ENCODE results near the gene ZMYND10.

ZMYND10 gene

GRCh38 chr3:50345586-50346234 lies at the start of gene ZMYND10:
Gene ZMYND10, minus strand, starts transcription at chr3:50345732. Its CDS starts 153 bp downstream, at chr3:50345579.
- H3K9ac ChIP-seq = no peak within 1 kb of the TSS

DNA sequence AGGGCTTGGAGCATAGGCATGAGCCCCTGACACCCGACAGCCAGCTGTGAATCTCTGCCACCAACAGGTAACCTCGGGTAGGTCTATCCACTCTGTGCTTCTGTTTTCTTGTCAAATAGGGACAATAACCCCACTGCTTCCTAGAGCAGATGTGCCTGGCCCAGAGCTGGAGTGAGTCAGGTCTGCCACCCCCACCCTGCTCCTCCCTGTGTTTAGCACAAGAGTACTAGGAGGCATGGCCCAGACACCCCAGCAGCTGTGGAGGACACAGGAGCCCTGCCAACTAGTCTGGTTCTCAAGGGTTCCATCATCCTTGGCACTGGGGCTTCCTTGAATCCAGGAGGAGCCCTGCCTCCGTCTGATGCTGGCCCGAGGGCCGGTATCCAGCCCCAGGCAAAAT lies 47.5 kb upstream of the ZMYND10 start:
- no peak for TF ChIP-seq CTCF (IDR thresholded peaks at IDR 0.05)
- Histone ChIP-seq H3K27me3 (ENCODE audit: control insufficient read depth, insufficient read depth, low read length) (no peaks in the 10 kb centered on the region), H3K9me3 (ENCODE audit: control insufficient read depth, low read length) (no peaks in the 10 kb centered on the region), H2AFZ (no peak overlapping the region), H3K79me2 (no peaks in the 10 kb centered on the region), H3K4me3 (ENCODE audit: low read depth, low read length) (no peak overlapping the region), H3K4me1 (peaks cover 11% of the 10 kb centered on the region), H3K27ac (no peak overlapping the region), H3K4me2 (ENCODE audit: low read length) (no peak overlapping the region), H3K9ac (no peak overlapping the region), H3K36me3 (ENCODE audit: control insufficient read depth, insufficient read depth, low read length) (no peaks in the 10 kb centered on the region)

More at GRCh38 chr3:50345586-50346234, at the start of gene ZMYND10:
- Histone ChIP-seq H3K4me2 (ENCODE audit: low read length) (peak within 1 kb of the TSS; percentile 98), H3K4me3 (ENCODE audit: low read depth, low read length) (peak within 1 kb of the TSS; percentile 64), H3K79me2 (peaks cover 11% of the 10 kb centered on the region), H2AFZ (peak within 1 kb of the TSS; percentile 92), H3K27ac (no peak within 1 kb of the TSS), H3K4me1 (peaks cover 33% of the 10 kb centered on the region), H3K9me3 (ENCODE audit: control insufficient read depth, low read length) (no peaks in the 10 kb centered on the region), H3K36me3 (ENCODE audit: control insufficient read depth, insufficient read depth, low read length) (no peaks in the 10 kb centered on the region), H3K27me3 (ENCODE audit: control insufficient read depth, insufficient read depth, low read length) (no peaks in the 10 kb centered on the region)
- TF ChIP-seq CTCF (IDR thresholded peaks at IDR 0.05) = no peak

DNA sequence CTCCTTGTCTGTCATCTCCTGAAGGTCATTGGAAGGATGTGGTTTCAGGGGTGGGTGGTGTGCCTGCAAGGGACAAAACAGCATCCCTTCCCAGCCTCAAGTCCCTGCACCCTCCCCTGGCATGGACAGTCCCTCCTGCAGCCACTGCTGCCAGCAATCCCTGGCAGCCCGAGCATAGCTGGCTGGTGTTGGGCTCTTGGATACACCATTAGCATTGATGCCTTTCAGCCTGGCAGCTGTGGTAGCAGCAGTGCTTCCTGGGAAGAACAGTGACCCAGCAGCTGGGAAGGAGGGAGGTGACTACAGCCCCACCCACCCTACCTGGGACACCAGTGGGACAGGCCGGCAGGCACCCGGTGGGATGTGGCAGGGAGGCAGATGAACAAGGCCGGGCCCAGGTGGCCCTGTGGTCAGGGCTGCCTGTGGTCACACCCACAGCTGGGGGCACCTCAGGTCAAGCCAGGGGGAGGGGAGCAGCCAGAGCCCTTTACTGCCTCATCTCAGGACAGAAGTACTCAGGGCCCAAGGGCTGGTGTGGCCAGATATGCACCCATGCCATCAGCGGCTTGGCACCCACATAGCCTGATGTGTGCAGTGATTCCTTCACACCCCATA lies 46.7 kb upstream of the ZMYND10 start:
- no peak overlapping the region for H3K27ac ChIP-seq
- H3K4me2 ChIP-seq (ENCODE audit: low read length) = no peak overlapping the region

GRCh38 chr3:50390508-50391224 lies 45.1 kb upstream of the ZMYND10 start:
- Histone ChIP-seq H3K9me3 (ENCODE audit: control insufficient read depth, low read length) (no peaks in the 10 kb centered on the region), H3K4me1 (peaks cover 11% of the 10 kb centered on the region), H2AFZ (peak overlapping the region; percentile 56), H3K27ac (no peak overlapping the region), H3K4me3 (ENCODE audit: low read depth, low read length) (no peak overlapping the region), H3K9ac (no peak overlapping the region), H3K79me2 (no peaks in the 10 kb centered on the region), H3K4me2 (ENCODE audit: low read length) (no peak overlapping the region), H3K27me3 (ENCODE audit: control insufficient read depth, insufficient read depth, low read length) (no peaks in the 10 kb centered on the region), H3K36me3 (ENCODE audit: control insufficient read depth, insufficient read depth, low read length) (no peaks in the 10 kb centered on the region)
- no peak for TF ChIP-seq CTCF (IDR thresholded peaks at IDR 0.05)

More for the DNA sequence above, 46.7 kb upstream of the ZMYND10 start:
- no peaks in the 10 kb centered on the region for H3K27me3 ChIP-seq (ENCODE audit: control insufficient read depth, insufficient read depth, low read length)
- H3K79me2 ChIP-seq = no peaks in the 10 kb centered on the region
- peaks cover 11% of the 10 kb centered on the region for H3K4me1 ChIP-seq
- no peak overlapping the region for H3K4me3 ChIP-seq (ENCODE audit: low read depth, low read length)
- no peaks in the 10 kb centered on the region for H3K9me3 ChIP-seq (ENCODE audit: control insufficient read depth, low read length)
- no peak for TF ChIP-seq CTCF (IDR thresholded peaks at IDR 0.05)
- H2AFZ ChIP-seq = peak overlapping the region; percentile 38
- H3K9ac ChIP-seq = no peak overlapping the region
- H3K36me3 ChIP-seq (ENCODE audit: control insufficient read depth, insufficient read depth, low read length) = no peaks in the 10 kb centered on the region
